ENCODE data around the gene CLOCK. TPM values are rescaled to one million over a fixed set of nuclear protein-coding genes. Genes with fewer than 3 reads are reported as not detected.
A peak's percentile ranks its signal among the peaks of the same experiment; 100 is the strongest.
"Not testable (repeated sequence)": the region's sequence is repeated elsewhere in the genome, so short reads cannot be mapped to it uniquely, and the experiment has no call there.

CLOCK gene
- total and polyA plus RNA-seq, 7 donors: 5.9 to 54.1 (median 23.5) TPM

- intact Hi-C loops (cut with DNase I): no loop called here
- no peaks in the 10 kb centered on the region for H3K27me3 ChIP-seq (ENCODE audit: insufficient read depth in 3 of 3, low read length in 2 of 3)
- 76 to 86% (median 86%) methylated on average over 3 of the region's 3 CpGs for WGBS, 3 donors
- no peak for ATAC-seq
- no peaks in the 10 kb centered on the region for H3K4me1 ChIP-seq
- H3K4me3 ChIP-seq: no peak overlapping the region
- no peak for TF ChIP-seq CTCF (IDR thresholded peaks at IDR 0.05)
- DNase-seq: no peak
- H3K27ac ChIP-seq: no peak overlapping the region
- H3K36me3 ChIP-seq (ENCODE audit: insufficient read depth in 1 of 2, low read depth in 1 of 2): no peaks in the 10 kb centered on the region
- H3K9me3 ChIP-seq: no peaks in the 10 kb centered on the region
These were observed 13.4 kb upstream of the CLOCK start for GRCh38 chr4:55560096-55560495.

- intact Hi-C loops (cut with DNase I): loop anchor here in 1 of 2 donors (5.0 to 10.0 kb wide), 2 partner anchors 207 to 300 kb away; partner anchors contain the start of genes EXOC1 and SRD5A3
- peak in 2 of 4 donors; percentile 36 to 69 for ATAC-seq
- 30 to 32% (median 30%) methylated on average over 2 of the region's 2 CpGs for WGBS, 3 donors
These were observed 7.8 kb upstream of the CLOCK start for GRCh38 chr4:55554453-55555030.

GRCh38 chr4:55553441-55554201 is 6.9 kb upstream of the CLOCK start:
- WGBS, 3 donors: 43 to 57% (median 45%) methylated on average over 10 of the region's 10 CpGs
- intact Hi-C loops (cut with DNase I): loop anchor here in 1 of 2 donors (5.0 to 10.0 kb wide), 2 partner anchors 206 to 301 kb away; partner anchors contain the start of genes EXOC1 and SRD5A3
- Histone ChIP-seq H3K27me3 (ENCODE audit: insufficient read depth in 3 of 3, low read length in 2 of 3) (no peaks in the 10 kb centered on the region), H3K9me3 (no peaks in the 10 kb centered on the region), H3K36me3 (ENCODE audit: insufficient read depth in 1 of 2, low read depth in 1 of 2) (no peaks in the 10 kb centered on the region), H3K4me1 (peaks cover 6% of the 10 kb centered on the region), H3K4me3 (peak overlapping the region; percentile 56), H3K27ac (no peak overlapping the region)
- TF ChIP-seq CTCF (IDR thresholded peaks at IDR 0.05): no peak
- peak; percentile 54 to 81 (median 66) for ATAC-seq
- DNase-seq: peak in 1 of 2 donors; percentile 22

More at GRCh38 chr4:55554453-55555030, 7.8 kb upstream of the CLOCK start:
- Histone ChIP-seq H3K27me3 (ENCODE audit: insufficient read depth in 3 of 3, low read length in 2 of 3) (no peaks in the 10 kb centered on the region), H3K4me3 (no peak overlapping the region), H3K9me3 (no peaks in the 10 kb centered on the region), H3K36me3 (ENCODE audit: insufficient read depth in 1 of 2, low read depth in 1 of 2) (no peaks in the 10 kb centered on the region), H3K4me1 (peaks cover 6% of the 10 kb centered on the region), H3K27ac (no peak overlapping the region)
- DNase-seq: no peak
- peak; percentile 44 for TF ChIP-seq CTCF (IDR thresholded peaks at IDR 0.05)

GRCh38 chr4:55551964-55552363 is 5.3 kb upstream of the CLOCK start:
- not testable (repeated sequence) for H3K4me3 ChIP-seq; ATAC-seq; H3K27ac ChIP-seq; H3K9me3 ChIP-seq; H3K27me3 ChIP-seq (ENCODE audit: insufficient read depth in 3 of 3, low read length in 2 of 3); DNase-seq; H3K36me3 ChIP-seq (ENCODE audit: insufficient read depth in 1 of 2, low read depth in 1 of 2)
- intact Hi-C loops (cut with DNase I): loop anchor here in 1 of 2 donors (5.0 to 10.0 kb wide), 2 partner anchors 205 to 303 kb away; partner anchors contain the start of genes EXOC1 and SRD5A3
- peaks cover 12% of the 10 kb centered on the region for H3K4me1 ChIP-seq
- WGBS, 3 donors: 90 to 91% (median 91%) methylated on average over 6 of the region's 6 CpGs

GRCh38 chr4:55549888-55550287 is 3.2 kb upstream of the CLOCK start:
- Histone ChIP-seq H3K9me3 (no peaks in the 10 kb centered on the region), H3K27ac (no peak overlapping the region), H3K27me3 (ENCODE audit: insufficient read depth in 3 of 3, low read length in 2 of 3) (no peaks in the 10 kb centered on the region), H3K4me3 (no peak overlapping the region), H3K4me1 (peaks cover 17% of the 10 kb centered on the region), H3K36me3 (ENCODE audit: insufficient read depth in 1 of 2, low read depth in 1 of 2) (no peaks in the 10 kb centered on the region)
- ATAC-seq (no peak), DNase-seq (no peak)
- intact Hi-C loops (cut with DNase I): loop anchor here (5.0 to 10.0 kb wide), 6 partner anchors 113 to 305 kb away; partner anchors contain the start of genes EXOC1 (in 2 of the 2), SRD5A3 (in 1 of the 2) and TMEM165 (in 1 of the 2)
- 74 to 78% (median 75%) methylated on average over 2 of the region's 2 CpGs for WGBS, 3 donors
- no peak for TF ChIP-seq CTCF (IDR thresholded peaks at IDR 0.05)
